Left forelimb (tissue), 1 donor: Measurements from ENCODE around the gene ISLR2.
"Not testable (repeated sequence)": the region's sequence is repeated elsewhere in the genome, so short reads cannot be mapped to it uniquely, and the experiment has no call there.

Source experiments
- DNase-seq: peaks from one replicate; pipeline ENCODE4 v3.0.0-alpha.2; 2018; ENCODE audit warnings: low spot score

The ISLR2 gene

DNA sequence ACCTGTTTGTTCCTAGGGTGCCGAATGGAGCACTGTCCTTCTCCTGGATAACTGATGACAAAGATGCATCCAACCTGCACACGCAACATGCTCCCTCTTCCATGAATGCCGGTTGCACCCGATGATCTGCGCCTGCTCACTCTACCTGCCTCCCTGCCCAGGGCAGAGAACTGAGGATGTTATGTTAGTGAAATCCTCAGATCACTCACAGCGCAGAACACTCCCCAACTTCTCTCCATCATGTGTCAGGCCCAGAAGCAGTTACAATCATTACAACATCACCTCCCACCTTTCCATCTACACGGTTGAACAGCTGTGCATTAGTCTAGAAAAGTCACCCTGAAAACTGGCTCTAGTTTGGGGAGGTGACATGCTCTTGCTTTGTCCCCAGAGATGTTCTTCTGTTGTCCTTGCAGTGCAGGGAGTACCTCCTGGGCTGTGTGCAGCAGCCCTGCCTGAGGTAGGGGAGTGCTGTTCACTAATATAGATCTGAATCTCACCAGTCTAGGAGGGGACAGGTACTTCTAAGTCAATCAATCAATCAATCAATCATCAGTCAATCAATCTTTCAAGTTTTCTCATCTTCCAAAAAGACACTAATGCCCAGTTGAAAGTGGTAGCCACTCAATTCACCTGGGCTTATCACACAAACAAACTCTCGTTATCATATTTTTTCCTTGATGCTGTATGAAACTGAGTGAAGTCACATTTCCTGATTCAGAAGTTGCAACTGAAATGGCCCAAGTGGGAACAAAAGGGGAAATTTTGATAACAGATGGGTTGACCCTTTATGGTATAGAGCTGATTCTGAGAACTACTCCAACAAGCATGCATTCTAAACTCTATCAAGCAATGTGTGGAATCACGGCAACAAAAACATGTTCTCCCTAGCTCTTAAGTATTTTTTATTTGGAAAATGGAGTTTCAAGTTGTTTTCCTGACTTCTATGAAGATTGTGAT is 27.8 kb downstream of the ISLR2 start:
- DNase-seq = no peak

DNA sequence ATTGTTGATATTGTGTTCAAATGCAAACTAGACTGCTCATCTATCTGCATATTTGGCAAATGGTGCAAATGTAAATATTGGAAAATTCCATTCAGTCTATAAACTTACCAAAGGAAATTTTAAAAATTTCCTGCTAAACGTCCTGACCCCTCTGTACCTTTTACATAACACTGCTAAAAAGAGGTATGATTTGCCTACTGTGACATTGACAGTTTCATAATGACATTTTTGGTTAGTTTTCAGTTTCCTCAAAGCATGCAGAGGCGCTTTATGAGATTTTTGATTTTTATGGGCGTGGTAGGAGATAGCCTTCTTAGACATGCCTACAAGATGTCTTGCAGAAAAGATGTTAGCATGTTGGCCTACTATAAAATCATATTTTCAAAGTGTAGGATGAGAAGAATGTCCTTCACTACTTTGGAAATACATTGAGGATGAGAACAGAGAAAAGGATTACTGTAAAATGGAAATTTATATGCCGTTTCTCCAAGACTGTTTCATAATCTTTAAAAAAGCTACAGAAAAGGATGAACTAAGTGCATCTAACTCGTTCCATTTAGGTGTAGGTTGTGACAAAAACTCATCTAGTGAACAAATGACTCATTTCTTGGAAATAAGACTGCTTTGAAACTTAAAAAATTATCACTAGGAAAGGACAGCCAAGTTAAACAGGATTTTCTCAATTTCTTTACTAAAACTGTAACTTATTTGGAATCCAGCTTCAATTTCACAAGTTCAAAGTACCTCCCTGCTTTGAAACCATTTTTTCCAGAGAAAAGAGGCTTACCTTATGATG is 28.7 kb downstream of the ISLR2 start:
- no peak for DNase-seq

DNA sequence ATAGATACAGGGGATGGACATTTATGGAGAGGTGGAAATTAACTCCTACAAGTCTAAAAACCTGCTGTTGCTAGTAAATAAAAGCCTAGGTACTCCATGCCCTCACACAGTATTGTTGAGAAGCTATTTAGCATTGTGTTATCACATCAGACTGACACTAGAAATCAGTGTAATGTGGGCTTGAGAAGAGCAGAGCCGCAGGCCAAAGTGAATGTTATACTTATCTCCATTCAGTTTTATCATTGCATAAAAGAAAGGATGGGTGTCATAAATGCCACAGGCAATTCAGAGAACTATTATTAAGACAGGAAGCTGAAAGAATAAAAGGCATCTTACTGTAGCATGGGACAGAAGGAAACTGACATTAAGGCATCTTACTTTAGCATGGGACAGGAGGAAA is 29.4 kb downstream of the ISLR2 start:
- no peak for DNase-seq

DNA sequence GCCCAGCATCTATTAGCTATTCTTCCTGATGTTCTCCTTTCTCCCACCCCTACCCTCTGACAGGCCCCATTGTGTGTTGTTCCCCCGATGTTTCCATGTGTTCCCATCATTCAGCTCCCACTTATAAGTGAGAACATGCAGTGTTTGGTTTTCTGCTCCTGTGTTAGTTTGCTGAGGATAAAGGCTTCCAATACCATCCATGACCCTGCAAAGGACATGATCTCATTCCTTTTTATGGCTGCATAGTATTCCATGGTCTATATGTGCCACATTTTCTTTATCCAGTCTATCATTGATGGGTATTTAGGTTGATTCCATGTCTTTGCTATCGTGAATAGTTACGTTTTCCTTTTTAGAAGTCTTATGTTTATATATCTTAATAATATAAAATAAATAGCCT is 30.0 kb downstream of the ISLR2 start:
- DNase-seq = not testable (repeated sequence)

DNA sequence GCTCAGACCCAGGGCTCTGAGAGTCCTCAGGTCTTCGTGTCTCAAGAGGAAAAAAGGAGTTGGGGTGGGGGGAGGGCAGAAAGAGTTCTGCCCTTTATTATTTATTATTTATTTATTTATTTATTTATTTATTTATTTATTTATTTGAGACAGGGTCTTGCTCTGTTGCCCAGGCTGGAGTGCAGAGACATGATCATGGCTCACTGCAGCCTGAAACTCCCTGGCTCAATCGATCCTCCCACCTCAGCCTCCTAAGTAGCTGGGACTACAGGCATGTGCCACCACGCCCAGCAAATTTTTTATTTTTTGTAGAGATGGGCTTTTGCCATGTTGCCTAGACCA is 31.8 kb downstream of the ISLR2 start:
- not testable (repeated sequence) for DNase-seq

DNA sequence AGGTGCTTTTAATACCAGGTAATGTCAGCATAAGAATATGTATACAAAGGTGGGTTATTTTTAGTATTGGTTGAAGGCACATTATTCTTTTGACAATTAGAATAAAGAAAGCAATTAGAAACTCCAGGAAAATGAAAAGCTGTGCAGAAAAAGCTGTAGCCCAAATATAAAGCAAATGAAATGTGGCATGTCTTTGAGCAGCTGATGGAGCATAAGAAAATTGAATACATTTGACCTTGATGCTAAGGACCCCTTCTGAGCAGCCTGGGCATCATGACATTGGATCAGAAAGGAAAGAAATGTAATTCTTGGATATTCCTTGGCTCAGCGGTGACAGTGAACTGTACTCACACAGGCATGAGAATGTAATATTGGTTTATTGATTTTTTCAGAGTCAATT is 35.1 kb downstream of the ISLR2 start:
- no peak for DNase-seq

DNA sequence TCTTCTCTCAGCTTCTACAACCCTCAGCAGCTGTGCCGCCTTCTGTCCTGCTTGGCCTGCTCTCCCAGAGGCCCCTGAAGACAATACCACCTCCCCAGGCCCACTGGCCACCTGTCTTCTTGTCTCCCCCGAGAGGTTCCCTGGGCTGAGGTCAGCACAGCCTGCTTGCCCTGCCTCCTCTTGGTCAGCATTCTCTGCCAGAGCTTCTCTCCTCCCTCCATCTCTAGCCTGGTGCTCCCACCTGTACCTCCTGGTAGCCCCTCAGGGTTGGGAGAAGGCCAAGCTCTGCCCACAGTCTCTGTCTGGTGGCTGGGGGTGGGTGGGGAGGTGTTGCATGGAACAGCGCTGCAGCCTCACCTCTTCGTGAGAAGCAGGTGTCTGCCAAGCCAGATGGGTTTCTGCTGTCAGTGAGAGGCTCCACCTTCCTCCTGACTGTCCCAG is 37.5 kb downstream of the ISLR2 start:
- no peak for DNase-seq

DNA sequence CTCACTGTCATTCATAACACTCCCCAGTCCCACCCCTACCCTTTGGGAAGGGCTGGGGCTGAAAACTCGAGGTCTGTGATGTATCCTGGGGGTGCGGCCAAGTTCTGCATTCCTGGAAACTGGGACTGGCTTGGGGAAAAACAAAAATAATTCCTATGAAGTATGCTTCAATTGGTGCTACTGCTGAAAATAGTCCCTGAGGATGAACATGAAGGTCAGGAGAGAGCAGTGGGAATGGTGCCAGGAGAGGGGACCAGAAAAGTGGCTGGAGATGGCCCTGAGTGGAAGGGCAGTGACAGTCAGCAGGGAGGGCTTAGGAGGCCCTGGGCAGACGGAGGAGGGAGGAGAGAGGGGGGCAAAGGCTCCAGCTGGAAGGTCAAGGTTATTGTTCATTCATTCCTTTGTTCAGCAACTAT is 38.3 kb downstream of the ISLR2 start:
- DNase-seq = peak; percentile 58

DNA sequence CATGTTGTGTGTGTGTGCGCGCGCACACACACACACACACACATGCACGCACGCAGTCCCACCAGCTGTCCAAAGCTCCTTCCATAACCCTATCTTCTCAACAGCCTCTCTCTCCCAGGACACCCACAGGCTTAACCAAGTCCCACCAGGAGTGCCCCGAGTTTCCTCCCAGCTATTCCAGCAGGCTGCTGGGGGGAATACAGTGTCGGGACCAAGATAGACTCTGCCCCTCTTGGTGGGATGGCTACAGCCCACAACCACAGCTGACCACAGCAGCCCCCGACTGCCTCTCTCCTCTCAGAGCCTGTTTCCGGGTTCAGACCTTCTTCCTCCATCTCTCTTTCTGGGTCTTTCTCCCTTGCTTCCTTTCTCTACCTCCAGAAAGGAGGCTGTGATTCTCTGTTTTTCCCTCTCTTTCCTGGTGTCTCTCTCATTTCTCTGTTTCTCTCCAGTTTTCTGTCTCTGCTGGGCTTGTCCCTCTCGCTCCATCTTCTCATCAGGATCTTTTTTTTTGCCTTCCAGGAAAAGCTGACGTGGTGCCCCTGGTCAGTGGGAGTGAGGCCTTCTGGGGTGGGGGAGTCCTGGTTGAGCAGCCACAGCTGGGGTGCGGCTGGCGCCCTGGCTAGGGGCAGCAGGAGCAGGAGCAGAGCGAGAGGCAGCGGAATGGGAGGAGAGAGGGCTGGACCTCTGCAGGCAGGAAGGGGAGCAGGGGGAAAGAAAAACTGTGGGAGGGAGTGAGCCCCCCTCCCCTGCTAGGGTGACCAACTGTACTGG is 39.9 kb downstream of the ISLR2 start:
- DNase-seq = peak; percentile 65

DNA sequence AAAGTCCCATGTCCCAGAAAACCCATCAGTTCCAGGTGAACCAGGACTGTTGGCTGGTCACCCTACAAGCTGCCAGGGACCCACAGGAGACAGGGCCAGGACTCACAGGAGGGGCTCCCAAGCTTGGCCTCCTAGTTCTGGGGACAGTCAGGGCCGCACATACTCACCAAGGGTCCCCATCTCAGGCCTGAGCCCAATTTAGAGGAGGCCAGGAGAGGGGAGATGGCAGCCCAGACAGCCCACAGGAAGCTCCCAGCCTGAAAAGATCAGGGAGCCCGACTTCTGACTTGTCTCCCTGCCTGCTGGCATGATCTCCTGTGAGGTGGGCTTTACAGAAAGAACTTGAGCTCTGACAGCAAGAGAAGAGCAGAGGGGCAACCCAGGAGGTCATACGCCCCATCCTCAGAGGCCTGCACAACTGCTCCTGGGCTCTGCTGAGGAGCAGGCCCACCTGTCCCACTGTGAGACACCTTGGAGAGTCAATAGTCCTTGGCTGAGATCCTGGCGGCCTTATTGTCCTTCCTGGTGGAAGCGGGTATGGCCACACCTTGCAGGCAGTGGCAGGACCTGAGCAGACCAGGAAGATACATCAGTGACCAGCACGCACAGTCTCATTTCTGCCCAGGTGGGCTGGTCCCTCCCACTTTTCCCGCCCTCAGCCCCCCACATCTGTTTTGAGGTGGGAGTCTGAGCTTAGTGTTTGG is 40.6 kb downstream of the ISLR2 start:
- peak; percentile 50 for DNase-seq

DNA sequence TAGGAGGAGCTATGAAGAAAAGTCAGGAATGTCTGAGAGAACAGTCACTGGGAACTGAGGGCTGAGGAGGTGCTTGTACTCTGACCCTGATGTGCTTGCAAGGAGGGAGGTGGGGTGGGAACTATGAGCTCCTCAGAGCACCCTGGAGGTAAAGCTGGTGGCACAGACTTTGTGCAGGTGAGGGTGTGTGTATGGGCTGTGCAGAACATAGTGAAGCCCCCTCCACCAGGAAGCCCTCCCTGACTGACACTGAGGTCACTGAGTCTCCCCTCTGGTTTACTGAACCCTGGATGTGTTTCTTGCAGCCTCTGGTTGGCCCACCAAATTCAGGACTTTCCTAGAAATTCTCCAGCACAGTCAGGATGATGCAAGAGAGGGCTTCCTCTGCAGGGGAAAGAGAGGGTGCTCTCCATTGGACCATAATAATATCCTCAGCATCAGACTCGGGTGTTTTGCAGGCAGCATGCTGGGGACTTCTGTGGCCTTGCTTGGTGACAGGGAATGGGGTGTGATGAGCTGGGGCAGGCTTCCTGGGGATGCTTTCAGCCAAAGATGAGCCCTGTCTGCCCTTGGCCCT is 41.7 kb downstream of the ISLR2 start:
- peak; percentile 46 for DNase-seq

DNA sequence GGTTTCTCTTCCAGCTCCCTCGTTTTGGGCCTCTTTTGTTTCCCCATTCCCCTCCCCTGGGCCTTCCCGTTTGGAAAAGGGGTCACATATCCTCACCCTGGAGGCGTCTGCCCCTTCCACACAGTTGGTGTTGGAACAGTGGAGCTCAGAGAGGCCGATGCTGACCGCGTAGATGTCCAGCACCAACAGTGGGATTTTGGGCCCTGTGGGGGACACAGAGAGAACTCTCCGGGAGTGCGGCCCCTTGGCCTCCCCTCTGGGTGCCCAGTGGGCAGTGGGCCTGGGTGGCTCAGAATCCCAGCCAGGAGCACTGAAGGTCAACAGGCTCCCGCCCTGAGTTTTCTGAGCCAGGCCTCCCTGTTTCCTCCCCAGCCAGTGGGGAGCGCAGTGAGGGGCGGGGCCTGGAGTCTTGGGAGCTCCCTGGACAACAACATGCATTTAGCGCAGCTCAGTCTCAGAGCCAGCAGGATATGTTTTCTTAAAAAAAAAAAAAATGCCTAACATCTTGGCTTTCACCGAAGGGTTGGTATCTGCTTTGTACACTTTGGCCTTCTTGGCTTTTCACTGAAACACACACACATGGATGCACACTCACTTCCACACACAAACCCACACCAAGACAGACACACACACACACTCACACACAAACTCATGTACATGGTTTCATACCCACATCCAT is 42.5 kb downstream of the ISLR2 start:
- DNase-seq = peak; percentile 80

DNA sequence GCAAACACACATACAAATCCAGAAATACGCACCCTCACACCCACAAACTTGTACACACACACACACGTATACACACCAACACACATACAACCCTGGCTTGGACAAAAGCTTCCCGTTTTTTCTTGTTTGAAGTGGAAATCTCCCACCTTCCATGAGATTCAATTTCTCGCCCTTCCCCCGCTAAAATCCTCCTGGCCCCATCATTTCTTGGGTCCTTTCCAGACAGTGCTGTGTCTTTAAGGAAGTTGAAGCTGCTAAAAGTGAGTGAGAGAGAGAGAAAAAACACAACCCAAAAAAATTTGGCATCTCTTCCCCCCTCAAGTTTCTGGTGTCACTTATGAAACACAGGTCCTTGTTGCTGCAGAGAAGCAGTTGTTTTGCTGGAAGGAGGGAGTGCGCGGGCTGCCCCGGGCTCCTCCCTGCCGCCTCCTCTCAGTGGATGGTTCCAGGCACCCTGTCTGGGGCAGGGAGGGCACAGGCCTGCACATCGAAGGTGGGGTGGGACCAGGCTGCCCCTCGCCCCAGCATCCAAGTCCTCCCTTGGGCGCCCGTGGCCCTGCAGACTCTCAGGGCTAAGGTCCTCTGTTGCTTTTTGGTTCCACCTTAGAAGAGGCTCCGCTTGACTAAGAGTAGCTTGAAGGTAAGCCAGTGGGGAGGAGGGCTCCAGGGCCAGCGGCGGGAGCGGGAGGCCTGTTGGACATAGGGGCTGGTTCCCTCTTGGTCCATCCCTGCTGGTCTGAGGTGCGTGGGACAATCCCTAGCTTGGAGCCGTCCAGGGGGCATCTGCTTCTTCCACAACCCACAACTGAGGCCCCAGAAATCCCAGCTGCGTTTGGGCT is 43.2 kb downstream of the ISLR2 start, which contains the start of gene ISLR:
Gene ISLR (plus strand): TSS at position 331 of the 839 bp plus-strand sequence. CDS start 1,149 bp downstream, outside the sequence.
- peak; percentile 80 for DNase-seq

DNA sequence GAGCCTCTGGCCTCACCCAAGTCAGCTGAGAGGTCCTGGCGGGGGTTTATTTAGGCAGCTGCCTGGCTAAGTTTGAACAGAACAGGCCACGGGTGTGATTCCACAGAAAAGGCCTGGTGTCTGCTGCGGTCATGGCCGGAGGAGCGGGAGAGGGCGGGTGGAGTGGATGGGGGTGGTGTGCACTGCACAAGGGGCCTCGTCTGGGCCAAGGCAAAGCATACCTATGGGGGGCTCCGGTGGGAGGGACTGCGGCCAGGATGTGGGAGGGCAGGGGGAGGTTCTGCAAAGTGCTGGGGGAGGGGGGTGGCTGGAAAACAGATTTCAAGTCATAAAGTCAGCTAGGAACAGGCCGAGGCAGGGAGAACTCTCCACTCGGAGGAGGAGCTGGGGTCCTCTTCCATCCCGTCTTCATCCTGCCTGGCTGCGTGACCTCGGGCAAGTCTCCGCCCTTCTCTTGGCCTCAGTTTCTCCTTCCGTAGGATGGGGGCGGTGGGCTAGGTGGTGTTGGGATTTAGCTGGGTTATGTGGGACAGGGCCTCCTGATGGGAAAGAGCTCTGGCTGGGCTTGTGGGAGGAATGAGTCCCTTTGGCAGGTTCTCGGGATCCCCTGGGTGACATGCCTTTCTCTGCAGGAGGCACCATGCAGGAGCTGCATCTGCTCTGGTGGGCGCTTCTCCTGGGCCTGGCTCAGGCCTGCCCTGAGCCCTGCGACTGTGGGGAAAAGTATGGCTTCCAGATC is 44.0 kb downstream of the ISLR2 start:
- peak; percentile 93 for DNase-seq

DNA sequence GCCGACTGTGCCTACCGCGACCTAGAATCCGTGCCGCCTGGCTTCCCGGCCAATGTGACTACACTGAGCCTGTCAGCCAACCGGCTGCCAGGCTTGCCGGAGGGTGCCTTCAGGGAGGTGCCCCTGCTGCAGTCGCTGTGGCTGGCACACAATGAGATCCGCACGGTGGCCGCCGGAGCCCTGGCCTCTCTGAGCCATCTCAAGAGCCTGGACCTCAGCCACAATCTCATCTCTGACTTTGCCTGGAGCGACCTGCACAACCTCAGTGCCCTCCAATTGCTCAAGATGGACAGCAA is 44.5 kb downstream of the ISLR2 start:
- peak; percentile 62 for DNase-seq

DNA sequence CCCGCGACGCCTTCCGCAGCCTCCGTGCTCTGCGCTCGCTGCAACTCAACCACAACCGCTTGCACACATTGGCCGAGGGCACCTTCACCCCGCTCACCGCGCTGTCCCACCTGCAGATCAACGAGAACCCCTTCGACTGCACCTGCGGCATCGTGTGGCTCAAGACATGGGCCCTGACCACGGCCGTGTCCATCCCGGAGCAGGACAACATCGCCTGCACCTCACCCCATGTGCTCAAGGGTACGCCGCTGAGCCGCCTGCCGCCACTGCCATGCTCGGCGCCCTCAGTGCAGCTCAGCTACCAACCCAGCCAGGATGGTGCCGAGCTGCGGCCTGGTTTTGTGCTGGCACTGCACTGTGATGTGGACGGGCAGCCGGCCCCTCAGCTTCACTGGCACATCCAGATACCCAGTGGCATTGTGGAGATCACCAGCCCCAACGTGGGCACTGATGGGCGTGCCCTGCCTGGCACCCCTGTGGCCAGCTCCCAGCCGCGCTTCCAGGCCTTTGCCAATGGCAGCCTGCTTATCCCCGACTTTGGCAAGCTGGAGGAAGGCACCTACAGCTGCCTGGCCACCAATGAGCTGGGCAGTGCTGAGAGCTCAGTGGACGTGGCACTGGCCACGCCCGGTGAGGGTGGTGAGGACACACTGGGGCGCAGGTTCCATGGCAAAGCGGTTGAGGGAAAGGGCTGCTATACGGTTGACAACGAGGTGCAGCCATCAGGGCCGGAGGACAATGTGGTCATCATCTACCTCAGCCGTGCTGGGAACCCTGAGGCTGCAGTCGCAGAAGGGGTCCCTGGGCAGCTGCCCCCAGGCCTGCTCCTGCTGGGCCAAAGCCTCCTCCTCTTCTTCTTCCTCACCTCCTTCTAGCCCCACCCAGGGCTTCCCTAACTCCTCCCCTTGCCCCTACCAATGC is 45.1 kb downstream of the ISLR2 start:
- DNase-seq = peak; percentile 64

DNA sequence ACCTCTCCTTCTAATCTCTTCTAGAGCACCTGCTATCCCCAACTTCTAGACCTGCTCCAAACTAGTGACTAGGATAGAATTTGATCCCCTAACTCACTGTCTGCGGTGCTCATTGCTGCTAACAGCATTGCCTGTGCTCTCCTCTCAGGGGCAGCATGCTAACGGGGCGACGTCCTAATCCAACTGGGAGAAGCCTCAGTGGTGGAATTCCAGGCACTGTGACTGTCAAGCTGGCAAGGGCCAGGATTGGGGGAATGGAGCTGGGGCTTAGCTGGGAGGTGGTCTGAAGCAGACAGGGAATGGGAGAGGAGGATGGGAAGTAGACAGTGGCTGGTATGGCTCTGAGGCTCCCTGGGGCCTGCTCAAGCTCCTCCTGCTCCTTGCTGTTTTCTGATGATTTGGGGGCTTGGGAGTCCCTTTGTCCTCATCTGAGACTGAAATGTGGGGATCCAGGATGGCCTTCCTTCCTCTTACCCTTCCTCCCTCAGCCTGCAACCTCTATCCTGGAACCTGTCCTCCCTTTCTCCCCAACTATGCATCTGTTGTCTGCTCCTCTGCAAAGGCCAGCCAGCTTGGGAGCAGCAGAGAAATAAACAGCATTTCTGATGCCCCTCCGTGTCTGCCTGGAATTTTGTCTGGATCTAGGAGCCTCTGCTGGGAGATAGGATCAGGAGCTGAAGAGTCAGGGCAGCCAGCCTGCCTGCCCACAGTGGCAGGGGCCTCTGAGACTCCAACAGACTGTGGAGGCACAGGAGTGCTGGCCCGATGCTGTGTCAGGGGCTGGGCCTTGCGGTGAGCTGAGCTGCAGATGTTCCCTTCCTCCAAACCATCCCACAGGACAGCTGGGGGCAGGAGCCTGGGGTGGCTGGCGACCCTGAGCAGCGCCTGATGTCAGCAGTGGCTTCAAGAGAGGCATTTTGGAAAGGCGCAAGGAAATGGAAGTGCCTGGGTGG is 46.2 kb downstream of the ISLR2 start:
- peak; percentile 60 for DNase-seq
